A673 (cell line): ENCODE measurements around the gene LMO7. TPM values are rescaled to one million over a fixed set of nuclear protein-coding genes. Genes with fewer than 3 reads are reported as not detected.
A peak's percentile ranks its signal among the peaks of the same experiment; 100 is the strongest.

Experiments
- BruUV-seq: library from RNA; stranded (reverse); fragments of 400-500 nt; replicated peaks from 2 replicates; lab custom pipeline; 2021; lab: Mats Ljungman, UMichigan
- CTCF ChIA-PET: fragments of 300-600 bp; sonication (Branson Sonifier 250); formaldehyde crosslinking; loops from one replicate; lab custom pipeline; 2022; ENCODE audit warnings: antibody characterized with exemption; lab: Charles Lee
- POLR2A ChIA-PET: fragments of 300-600 bp; sonication (Branson Sonifier 250); formaldehyde crosslinking; loops from one replicate; lab custom pipeline; 2022; ENCODE audit warnings: antibody characterized with exemption; ENCODE audit not compliant: low non-redundant PET; lab: Charles Lee
- DNase-seq: peaks from one replicate; pipeline ENCODE4 v3.0.0-alpha.2; 2015; ENCODE audit warnings: low spot score
- H3K27ac ChIP-seq: fragments of 200-600 bp; sonication (generic); 2 replicates; pipeline ENCODE4 v1.5.1; 2016; ENCODE audit warnings: mixed run types, low read depth, mild to moderate bottlenecking, mixed read lengths, antibody characterized with exemption, low read length; ENCODE audit not compliant: poor library complexity, severe bottlenecking
- H3K27me3 ChIP-seq: fragments of 200-600 bp; sonication (generic); replicated peaks from 2 replicates; pipeline ENCODE4 v1.6.1; 2017; ENCODE audit warnings: mixed run types, low read depth, mild to moderate bottlenecking, mixed read lengths, antibody characterized with exemption, low read length; ENCODE audit not compliant: insufficient read depth, poor library complexity
- H3K36me3 ChIP-seq: fragments of 200-600 bp; sonication (generic); 2 replicates; pipeline ENCODE4 v1.6.1; 2016; ENCODE audit warnings: mixed run types, mild to moderate bottlenecking, mixed read lengths, antibody characterized with exemption, low read length; ENCODE audit not compliant: insufficient read depth, poor library complexity, severe bottlenecking
- H3K4me1 ChIP-seq: fragments of 200-600 bp; sonication (generic); 2 replicates; pipeline ENCODE4 v1.6.1; 2017; ENCODE audit warnings: mixed run types, mild to moderate bottlenecking, mixed read lengths, antibody characterized with exemption, low read length; ENCODE audit not compliant: insufficient read depth, poor library complexity, severe bottlenecking
- H3K4me3 ChIP-seq: fragments of 200-600 bp; sonication (generic); 2 replicates; pipeline ENCODE4 v1.5.1; 2016; ENCODE audit warnings: low read depth, mixed run types, mild to moderate bottlenecking, mixed read lengths, low read length; ENCODE audit not compliant: poor library complexity, severe bottlenecking
- H3K9me3 ChIP-seq: fragments of 200-600 bp; sonication (generic); 2 replicates; pipeline ENCODE4 v1.6.1; 2016; ENCODE audit warnings: mixed run types, low read depth, mild to moderate bottlenecking, mixed read lengths, antibody characterized with exemption, low read length; ENCODE audit not compliant: poor library complexity, severe bottlenecking
- EZH2 ChIP-seq: fragments of 200-600 bp; sonication (generic); IDR thresholded peaks from 2 replicates; pipeline ENCODE4 v1.6.1; 2017; ENCODE audit warnings: borderline replicate concordance, low read depth, mild to moderate bottlenecking, mixed read lengths, antibody characterized with exemption, low read length; ENCODE audit not compliant: poor library complexity, severe bottlenecking
- intact Hi-C: fragments of 100-400 bp; cut with micrococcal nuclease; formaldehyde crosslinking; loops from one replicate; pipeline ENCODE4 v1.10.0; 2022; ENCODE audit not compliant: unreplicated experiment
- total RNA-seq: library from RNA; stranded (reverse); gene quantifications from 2 replicates; pipeline ENCODE4 v1.2.3, GENCODE V29; 2021
- TF ChIP-seq, protein P1 (sequence below): fragments of 300-800, 200-600 bp; sonication (generic); conservative IDR thresholded peaks from 2 replicates; pipeline ENCODE4 v1.5.1; 2017; ENCODE audit warnings: low read depth, mild to moderate bottlenecking, antibody characterized with exemption, low read length, moderate library complexity, mixed read lengths

Gene LMO7
- total RNA-seq, 1 experiment from 2014 or later = 20.3 TPM

GRCh38 chr13:75847588-75847987 is 211.5 kb downstream of the LMO7 start:
- H3K4me3 ChIP-seq = no peak overlapping the region
- no peak overlapping the region for H3K27ac ChIP-seq
- no peaks in the 10 kb centered on the region for H3K9me3 ChIP-seq
- H3K27me3 ChIP-seq = no peaks in the 10 kb centered on the region
- DNase-seq = no peak
- intact Hi-C loops = no loop called here
- H3K4me1 ChIP-seq = no peaks in the 10 kb centered on the region
- no TSS peak for BruUV-seq
- H3K36me3 ChIP-seq = no peaks in the 10 kb centered on the region
- CTCF ChIA-PET = no interaction called here
- POLR2A ChIA-PET = no interaction called here
- TF ChIP-seq EZH2 = no peak
- TF ChIP-seq, protein P1, sequence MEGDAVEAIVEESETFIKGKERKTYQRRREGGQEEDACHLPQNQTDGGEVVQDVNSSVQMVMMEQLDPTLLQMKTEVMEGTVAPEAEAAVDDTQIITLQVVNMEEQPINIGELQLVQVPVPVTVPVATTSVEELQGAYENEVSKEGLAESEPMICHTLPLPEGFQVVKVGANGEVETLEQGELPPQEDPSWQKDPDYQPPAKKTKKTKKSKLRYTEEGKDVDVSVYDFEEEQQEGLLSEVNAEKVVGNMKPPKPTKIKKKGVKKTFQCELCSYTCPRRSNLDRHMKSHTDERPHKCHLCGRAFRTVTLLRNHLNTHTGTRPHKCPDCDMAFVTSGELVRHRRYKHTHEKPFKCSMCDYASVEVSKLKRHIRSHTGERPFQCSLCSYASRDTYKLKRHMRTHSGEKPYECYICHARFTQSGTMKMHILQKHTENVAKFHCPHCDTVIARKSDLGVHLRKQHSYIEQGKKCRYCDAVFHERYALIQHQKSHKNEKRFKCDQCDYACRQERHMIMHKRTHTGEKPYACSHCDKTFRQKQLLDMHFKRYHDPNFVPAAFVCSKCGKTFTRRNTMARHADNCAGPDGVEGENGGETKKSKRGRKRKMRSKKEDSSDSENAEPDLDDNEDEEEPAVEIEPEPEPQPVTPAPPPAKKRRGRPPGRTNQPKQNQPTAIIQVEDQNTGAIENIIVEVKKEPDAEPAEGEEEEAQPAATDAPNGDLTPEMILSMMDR = no peak

DNA sequence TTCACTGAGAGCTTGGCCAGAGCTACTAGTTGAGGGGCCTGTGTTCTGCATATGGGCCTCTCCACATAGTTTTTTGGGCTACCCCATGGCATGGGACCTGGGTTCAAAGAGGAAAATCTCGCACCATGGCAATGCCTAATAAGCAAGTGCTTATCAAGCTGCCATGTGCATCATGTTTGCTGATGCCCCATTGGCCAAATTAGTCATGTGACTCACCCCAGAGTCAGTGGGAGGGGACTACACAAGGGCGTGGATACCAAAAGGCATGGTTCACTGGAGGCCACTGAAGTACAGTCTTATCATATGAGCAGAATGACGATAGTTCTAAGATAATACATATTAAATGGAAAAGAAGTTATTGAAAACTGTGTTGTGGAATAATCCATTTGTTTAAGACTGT is 214.8 kb downstream of the LMO7 start:
- intact Hi-C loops = no loop called here
- Histone ChIP-seq H3K4me3 (no peak overlapping the region), H3K36me3 (no peaks in the 10 kb centered on the region), H3K9me3 (no peaks in the 10 kb centered on the region), H3K27ac (no peak overlapping the region), H3K4me1 (no peaks in the 10 kb centered on the region), H3K27me3 (no peaks in the 10 kb centered on the region)
- ChIA-PET POLR2A (no interaction called here), CTCF (no interaction called here)
- peak; percentile 10 for DNase-seq
- TF ChIP-seq, protein P1 = no peak
- no peak for TF ChIP-seq EZH2
- BruUV-seq = no TSS peak

DNA sequence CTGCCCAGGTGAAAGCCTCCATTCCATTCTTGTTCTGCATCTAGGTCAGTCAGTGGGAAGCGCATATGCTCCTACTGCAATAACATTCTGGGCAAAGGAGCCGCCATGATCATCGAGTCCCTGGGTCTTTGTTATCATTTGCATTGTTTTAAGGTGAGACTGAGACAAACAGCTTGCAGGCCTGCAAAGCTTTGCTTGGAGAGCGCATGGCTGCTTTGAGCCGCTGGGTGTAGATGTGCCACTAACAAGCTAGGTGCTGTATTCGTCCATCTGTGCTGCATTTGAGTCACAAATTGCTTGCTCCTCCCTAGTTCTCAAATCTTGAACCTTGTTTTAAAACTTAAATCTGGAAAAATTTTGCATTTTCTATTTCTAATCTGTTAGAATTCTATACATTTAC is 219.1 kb downstream of the LMO7 start:
- ChIA-PET POLR2A (no interaction called here), CTCF (no interaction called here)
- no TSS peak for BruUV-seq
- no peaks in the 10 kb centered on the region for H3K27me3 ChIP-seq
- no peaks in the 10 kb centered on the region for H3K9me3 ChIP-seq
- intact Hi-C loops = no loop called here
- no peak overlapping the region for H3K27ac ChIP-seq
- no peak for DNase-seq
- TF ChIP-seq, protein P1 = no peak
- no peak for TF ChIP-seq EZH2
- H3K36me3 ChIP-seq = no peaks in the 10 kb centered on the region
- H3K4me3 ChIP-seq = no peak overlapping the region
- H3K4me1 ChIP-seq = no peaks in the 10 kb centered on the region
